OCI-LY7 (cell line): ENCODE measurements around the gene ZFP90.

Experiments
- CTCF ChIP-seq: fragments of 200-600 bp; sonication (generic); conservative IDR thresholded peaks from 2 replicates; pipeline ENCODE4 v1.5.1; 2014; ENCODE audit warnings: mild to moderate bottlenecking, antibody characterized with exemption, low read length, moderate library complexity, mixed read lengths
- EZH2phosphoT487 ChIP-seq: fragments of 200-600 bp; sonication (generic); IDR thresholded peaks from 2 replicates; pipeline ENCODE4 v1.6.1; 2018; ENCODE audit warnings: low read depth, borderline replicate concordance, mild to moderate bottlenecking, mixed run types, antibody characterized with exemption, low read length, moderate library complexity, mixed read lengths

DNA sequence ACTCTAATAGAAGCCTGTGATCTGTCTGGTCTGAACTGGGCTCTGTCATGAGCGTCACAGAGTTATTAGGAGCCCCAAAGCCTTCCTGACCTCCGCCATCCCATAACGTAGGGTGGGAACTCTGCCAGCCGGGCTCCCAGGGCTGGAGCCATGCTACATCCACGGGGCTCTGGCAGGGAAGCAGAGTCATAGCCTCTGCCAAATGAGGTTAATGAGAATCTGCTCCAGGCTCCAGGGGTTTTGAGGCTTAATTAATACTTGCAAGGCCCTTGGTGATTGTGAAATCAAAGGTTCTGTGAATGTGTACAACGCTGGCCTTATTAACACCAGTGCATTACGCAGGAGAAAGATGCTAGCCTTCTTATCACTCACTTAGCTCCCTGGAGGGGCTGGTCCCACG lies 42.4 kb upstream of the ZFP90 start:
- TF ChIP-seq CTCF (no peak), EZH2phosphoT487 (no peak)
